VCaP (cell line): ENCODE results near the gene ROMO1.
"Not testable (repeated sequence)": the region's sequence is repeated elsewhere in the genome, so short reads cannot be mapped to it uniquely, and the experiment has no call there.

Source experiments
- H3K27ac ChIP-seq: fragments of 450-650 bp; 2 replicates; pipeline ENCODE4 v1.5.1; 2017
- CTCF ChIP-seq: fragments of 450-650 bp; conservative IDR thresholded peaks from 2 replicates; pipeline ENCODE4 v1.5.1; 2017; ENCODE audit warnings: mild to moderate bottlenecking, moderate library complexity

The ROMO1 gene

GRCh38 chr20:35708502-35708901 lies 9.3 kb downstream of the ROMO1 start:
- no peak overlapping the region for H3K27ac ChIP-seq
- no peak for TF ChIP-seq CTCF

- TF ChIP-seq CTCF: no peak
- no peak overlapping the region for H3K27ac ChIP-seq
Measured at GRCh38 chr20:35709259-35709658, 10.1 kb downstream of the ROMO1 start.

- TF ChIP-seq CTCF: no peak
- H3K27ac ChIP-seq: no peak overlapping the region
Measured at GRCh38 chr20:35710039-35710438, 10.8 kb downstream of the ROMO1 start.

GRCh38 chr20:35710884-35711587 lies 11.8 kb downstream of the ROMO1 start:
- H3K27ac ChIP-seq: no peak overlapping the region

GRCh38 chr20:35711588-35712209 lies 12.5 kb downstream of the ROMO1 start:
- no peak for TF ChIP-seq CTCF
- H3K27ac ChIP-seq: no peak overlapping the region

More at GRCh38 chr20:35710884-35711587, 11.8 kb downstream of the ROMO1 start:
- no peak for TF ChIP-seq CTCF

GRCh38 chr20:35713120-35713519 lies 13.9 kb downstream of the ROMO1 start:
- not testable (repeated sequence) for H3K27ac ChIP-seq

- no peak for TF ChIP-seq CTCF
Measured at GRCh38 chr20:35714127-35714526, 14.9 kb downstream of the ROMO1 start.

GRCh38 chr20:35715652-35716051 lies 16.4 kb downstream of the ROMO1 start:
- no peak overlapping the region for H3K27ac ChIP-seq
- TF ChIP-seq CTCF: no peak

More at GRCh38 chr20:35714127-35714526, 14.9 kb downstream of the ROMO1 start:
- H3K27ac ChIP-seq: no peak overlapping the region
